Muscle layer of colon (tissue), 2 donors: ENCODE results near the gene LRRC32.

Experiments
- H3K27ac ChIP-seq: one replicate; pipeline ENCODE4 v1.7.0; 2013; ENCODE audit warnings: low read depth, mild to moderate bottlenecking, low read length, moderate library complexity
- H3K27me3 ChIP-seq, 2 donors: one replicate each; pipeline ENCODE4 v1.7.0; 2013; ENCODE audit warnings: low read length in 2 of 2, mild to moderate bottlenecking in 2 of 2; ENCODE audit not compliant: insufficient read depth in 2 of 2, control insufficient read depth in 1 of 2
- H3K36me3 ChIP-seq: one replicate; pipeline ENCODE4 v1.7.0; 2013; ENCODE audit warnings: mild to moderate bottlenecking, low read length; ENCODE audit not compliant: insufficient read depth
- H3K4me1 ChIP-seq: one replicate; pipeline ENCODE4 v1.7.0; 2013; ENCODE audit warnings: mild to moderate bottlenecking, low read length; ENCODE audit not compliant: insufficient read depth
- H3K4me3 ChIP-seq, 2 donors: one replicate each; pipeline ENCODE4 v1.7.0; 2013; ENCODE audit warnings: low read length in 2 of 2, low read depth in 1 of 2, mild to moderate bottlenecking in 1 of 2, moderate library complexity in 1 of 2
- H3K9ac ChIP-seq: one replicate; pipeline ENCODE4 v1.7.0; 2013; ENCODE audit warnings: low read length
- H3K9me3 ChIP-seq: one replicate; pipeline ENCODE4 v1.7.0; 2013; ENCODE audit warnings: mild to moderate bottlenecking, low read length
- donor health status: abdominal sarcoma.
- donor health status: Adenocarcinoma of cecum.

Gene LRRC32

GRCh38 chr11:76638270-76639197 lies 32.0 kb downstream of the LRRC32 start:
- no peaks in the 10 kb centered on the region for H3K9me3 ChIP-seq
- no peak overlapping the region for H3K27ac ChIP-seq
- no peaks in the 10 kb centered on the region for H3K36me3 ChIP-seq
- no peaks in the 10 kb centered on the region for H3K27me3 ChIP-seq
- no peak overlapping the region for H3K9ac ChIP-seq
- H3K4me3 ChIP-seq = no peak overlapping the region
- H3K4me1 ChIP-seq = no peaks in the 10 kb centered on the region

DNA sequence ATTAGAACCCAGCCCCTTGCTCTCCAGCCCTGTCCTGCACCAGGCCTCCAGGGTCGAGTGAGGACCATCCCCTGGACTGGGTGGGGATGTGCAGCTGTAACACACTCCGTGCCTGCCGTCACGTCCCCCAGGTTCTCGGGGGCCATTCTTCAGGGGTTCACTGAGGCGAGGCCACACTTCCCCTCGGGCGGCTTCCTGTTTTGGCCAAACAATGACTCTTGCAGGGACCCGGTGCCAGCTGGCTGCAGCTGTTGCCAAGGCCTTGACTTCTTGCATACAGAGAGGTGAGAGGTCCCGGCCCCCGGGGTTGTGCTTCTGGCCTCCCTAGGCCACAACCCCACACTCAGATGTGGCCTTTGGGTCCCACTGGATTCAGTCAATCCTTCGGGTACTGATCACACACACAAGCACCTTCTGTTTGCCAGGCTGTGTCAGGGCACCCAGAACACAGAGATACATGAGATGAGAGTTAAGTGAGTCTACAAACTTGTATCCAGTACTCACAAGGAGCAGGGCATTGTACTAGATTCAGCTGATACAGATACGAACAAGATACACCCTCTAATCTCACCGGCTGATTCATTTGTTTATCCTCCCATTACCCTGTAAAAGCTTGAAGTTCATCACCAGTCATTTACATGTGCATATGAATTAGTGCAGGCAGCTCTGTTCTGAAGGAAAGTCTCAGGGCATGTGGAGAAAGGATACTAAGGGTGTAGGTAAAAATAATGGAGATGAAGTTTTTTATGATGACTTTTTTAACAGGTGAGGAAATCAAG lies 32.9 kb downstream of the LRRC32 start:
- Histone ChIP-seq H3K27ac (no peak overlapping the region), H3K9ac (no peak overlapping the region), H3K9me3 (no peaks in the 10 kb centered on the region), H3K4me3 (no peak overlapping the region), H3K36me3 (no peaks in the 10 kb centered on the region), H3K27me3 (no peaks in the 10 kb centered on the region), H3K4me1 (no peaks in the 10 kb centered on the region)

GRCh38 chr11:76636826-76637460 lies 33.6 kb downstream of the LRRC32 start:
- no peak overlapping the region for H3K27ac ChIP-seq
- H3K9ac ChIP-seq = no peak overlapping the region
- H3K4me3 ChIP-seq = no peak overlapping the region
- H3K9me3 ChIP-seq = no peaks in the 10 kb centered on the region
- no peaks in the 10 kb centered on the region for H3K4me1 ChIP-seq
- H3K36me3 ChIP-seq = no peaks in the 10 kb centered on the region
- H3K27me3 ChIP-seq = no peaks in the 10 kb centered on the region

DNA sequence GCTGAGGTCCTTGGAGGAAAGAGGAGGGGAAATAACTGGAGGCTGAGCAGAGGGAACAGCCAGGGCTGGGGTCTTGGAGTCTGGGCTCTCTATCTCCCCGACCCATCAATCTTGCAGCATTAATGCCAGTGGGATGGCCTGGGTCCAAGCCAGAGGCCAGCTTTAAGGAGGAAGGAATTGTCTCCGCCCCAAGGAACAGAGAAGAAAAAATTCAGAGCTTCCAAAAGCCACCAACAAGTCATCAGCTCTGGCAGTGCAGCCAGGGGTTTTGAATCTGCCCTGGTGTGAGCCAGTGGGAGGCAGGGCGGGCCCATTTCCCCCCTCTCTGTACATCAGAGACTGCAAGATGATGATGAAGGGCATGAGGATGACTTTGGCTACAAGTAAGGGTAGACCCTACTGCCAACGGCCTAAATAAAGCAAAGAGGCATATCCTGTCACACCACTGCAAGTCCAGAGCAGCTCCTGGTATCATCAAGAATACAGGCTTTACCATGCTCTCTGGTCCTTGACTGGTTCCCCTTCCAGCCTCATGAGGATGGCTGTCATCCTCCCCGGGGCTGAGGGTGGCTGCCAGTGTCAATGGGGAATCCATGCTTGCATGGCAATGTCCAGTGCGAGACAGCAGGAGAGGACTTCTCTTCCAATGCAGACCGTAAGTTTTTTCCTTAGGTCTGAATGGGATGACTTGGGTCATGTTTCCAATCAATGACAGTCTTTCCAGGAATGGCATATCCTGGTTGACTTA lies 34.4 kb downstream of the LRRC32 start:
- Histone ChIP-seq H3K9me3 (no peaks in the 10 kb centered on the region), H3K9ac (no peak overlapping the region), H3K27me3 (no peaks in the 10 kb centered on the region), H3K4me1 (no peaks in the 10 kb centered on the region), H3K4me3 (no peak overlapping the region), H3K36me3 (no peaks in the 10 kb centered on the region), H3K27ac (no peak overlapping the region)

GRCh38 chr11:76634886-76635285 lies 35.7 kb downstream of the LRRC32 start:
- Histone ChIP-seq H3K4me3 (no peak overlapping the region), H3K9me3 (no peaks in the 10 kb centered on the region), H3K36me3 (no peaks in the 10 kb centered on the region), H3K27me3 (no peaks in the 10 kb centered on the region), H3K4me1 (peaks cover 9% of the 10 kb centered on the region), H3K27ac (no peak overlapping the region), H3K9ac (no peak overlapping the region)

GRCh38 chr11:76632492-76632891 lies 38.1 kb downstream of the LRRC32 start:
- H3K36me3 ChIP-seq = no peaks in the 10 kb centered on the region
- no peak overlapping the region for H3K27ac ChIP-seq
- no peak overlapping the region for H3K4me3 ChIP-seq
- peaks cover 19% of the 10 kb centered on the region for H3K4me1 ChIP-seq
- H3K27me3 ChIP-seq = no peaks in the 10 kb centered on the region
- H3K9ac ChIP-seq = no peak overlapping the region
- H3K9me3 ChIP-seq = no peaks in the 10 kb centered on the region

DNA sequence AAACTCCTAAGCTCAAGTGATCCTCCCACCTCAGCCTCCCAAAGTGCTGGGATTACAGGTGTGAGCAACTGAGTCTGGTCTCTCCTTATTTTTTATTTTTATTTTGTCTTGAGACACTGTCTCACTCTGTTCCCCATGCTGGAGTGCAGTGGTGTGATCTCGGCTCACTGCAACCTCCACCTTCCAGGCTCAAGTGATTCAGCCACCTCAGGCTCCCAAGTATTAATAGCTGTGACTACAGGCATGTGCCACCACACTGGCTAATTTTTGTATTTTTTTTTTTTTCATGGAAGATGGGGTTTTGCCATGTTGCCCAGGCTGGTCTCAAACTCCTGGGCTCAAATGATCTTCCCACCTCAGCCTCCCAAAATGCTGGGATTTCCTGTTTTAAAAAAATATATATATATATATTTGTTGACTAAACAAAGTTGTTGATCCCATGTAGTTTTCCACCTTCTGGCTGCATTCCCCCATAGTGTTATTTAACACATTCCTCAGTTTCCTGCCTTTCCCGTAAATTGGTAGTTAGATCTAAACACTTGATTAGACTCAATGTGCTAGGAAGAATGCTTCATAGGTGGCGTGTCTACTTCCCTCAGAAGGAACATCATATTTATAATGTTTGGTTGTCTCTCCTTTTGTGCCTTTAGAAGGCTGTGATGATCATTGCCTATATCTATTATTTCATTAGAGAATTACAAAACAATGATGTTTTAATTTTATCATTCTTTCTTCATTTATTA lies 38.8 kb downstream of the LRRC32 start:
- Histone ChIP-seq H3K4me1 (peaks cover 19% of the 10 kb centered on the region), H3K36me3 (no peaks in the 10 kb centered on the region), H3K27ac (no peak overlapping the region), H3K4me3 (no peak overlapping the region), H3K27me3 (no peaks in the 10 kb centered on the region), H3K9ac (no peak overlapping the region), H3K9me3 (no peaks in the 10 kb centered on the region)

GRCh38 chr11:76630600-76631281 lies 39.8 kb downstream of the LRRC32 start:
- H3K4me1 ChIP-seq = peaks cover 19% of the 10 kb centered on the region
- peak overlapping the region; percentile 61 for H3K27ac ChIP-seq
- no peak overlapping the region for H3K9ac ChIP-seq
- H3K4me3 ChIP-seq = peak overlapping the region in 1 of 2 donors; percentile 2
- H3K27me3 ChIP-seq = no peaks in the 10 kb centered on the region
- peaks cover 3% of the 10 kb centered on the region for H3K9me3 ChIP-seq
- no peaks in the 10 kb centered on the region for H3K36me3 ChIP-seq

DNA sequence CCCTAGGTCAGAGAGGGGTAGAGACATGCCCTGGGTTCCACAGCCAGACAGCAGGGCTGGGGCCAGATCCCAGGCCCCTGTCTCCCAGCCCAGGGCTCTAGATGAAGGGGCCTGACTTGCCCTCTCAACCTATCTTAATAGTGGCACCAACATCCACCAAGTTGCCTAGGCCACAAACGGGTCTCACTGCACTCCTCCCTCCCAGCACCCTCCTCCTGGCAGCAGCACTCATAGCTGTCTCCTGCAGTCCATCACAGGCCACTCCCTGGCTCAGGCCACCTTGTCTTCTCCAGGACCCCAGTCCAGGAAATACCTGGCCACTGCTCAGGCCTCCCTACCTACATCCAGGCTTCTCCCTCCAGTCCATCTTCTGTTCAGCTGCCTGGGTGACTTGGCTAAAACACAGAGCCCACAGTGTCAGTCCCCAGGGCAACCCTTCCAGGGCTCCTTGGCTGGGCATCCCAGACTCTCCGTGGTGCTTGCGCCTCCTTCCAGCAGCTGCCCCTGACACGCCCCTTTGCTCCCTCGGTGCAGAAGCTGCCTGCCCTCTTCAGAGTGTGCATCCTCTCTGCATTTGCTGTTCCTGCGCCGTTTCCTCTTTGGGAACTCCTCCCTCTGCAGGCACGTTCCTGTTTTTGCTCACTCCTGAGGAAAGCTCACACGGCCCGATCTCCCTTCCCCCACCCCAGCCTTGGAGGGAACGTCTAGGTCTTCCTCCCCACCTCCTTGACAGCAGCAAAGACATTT lies 40.5 kb downstream of the LRRC32 start:
- H3K9me3 ChIP-seq = peaks cover 5% of the 10 kb centered on the region
- H3K27me3 ChIP-seq = no peaks in the 10 kb centered on the region
- H3K4me1 ChIP-seq = peaks cover 19% of the 10 kb centered on the region
- H3K4me3 ChIP-seq = peak overlapping the region in 1 of 2 donors; percentile 2
- H3K27ac ChIP-seq = peak overlapping the region; percentile 61
- no peaks in the 10 kb centered on the region for H3K36me3 ChIP-seq
- H3K9ac ChIP-seq = no peak overlapping the region
